ENCODE results near the gene OLR1. TPM values are rescaled to one million over a fixed set of nuclear protein-coding genes. Genes with fewer than 3 reads are reported as not detected.

OLR1 gene
- total RNA-seq, 1 experiment from 2014 or later: not detected

DNA sequence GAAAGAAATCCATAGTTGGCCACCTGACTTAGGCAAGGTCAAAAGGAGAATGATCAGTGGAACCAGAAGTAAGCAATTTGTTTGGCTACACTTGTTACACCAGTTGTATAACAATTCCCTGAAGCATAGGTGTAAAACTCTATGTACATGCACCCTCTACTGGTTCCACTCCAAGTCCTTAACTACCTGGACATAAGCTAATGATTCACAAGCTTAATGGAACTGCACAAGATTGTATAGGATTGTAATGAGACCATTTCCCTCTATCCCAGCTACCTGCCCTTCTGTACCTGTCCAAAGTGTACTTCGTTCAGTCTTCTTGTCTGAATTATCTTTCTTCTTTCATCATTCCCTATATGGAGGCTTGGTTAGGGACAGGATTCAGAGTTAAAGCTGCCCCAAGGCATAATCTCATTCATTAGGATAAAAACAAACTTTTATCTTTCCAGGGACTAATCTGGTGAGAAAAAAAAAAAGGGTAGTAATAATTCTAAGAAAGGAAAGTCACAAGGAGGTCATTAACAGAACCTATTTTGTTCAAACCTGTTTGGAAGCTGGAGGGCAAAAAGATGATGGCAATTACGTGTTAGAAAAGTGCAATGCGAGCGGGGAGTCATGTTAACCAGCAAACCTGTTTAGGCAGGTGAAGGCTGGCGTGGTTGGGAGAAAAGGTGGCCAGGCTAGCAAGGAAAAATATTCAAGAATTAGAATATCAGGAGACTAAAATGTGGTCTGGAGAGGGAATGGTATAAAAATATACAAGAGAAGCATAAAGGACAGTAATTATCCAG is 4.1 kb upstream of the OLR1 start:
- POLR2A ChIA-PET (ENCODE audit: low non-redundant PET): no interaction called here
- no peaks in the 10 kb centered on the region for H3K36me3 ChIP-seq (ENCODE audit: insufficient read depth, low read length, poor library complexity, severe bottlenecking)

GRCh38 chr12:10174986-10175614 is 3.2 kb upstream of the OLR1 start:
- BruUV-seq (replicated peaks): no TSS peak
- H3K4me3 ChIP-seq (ENCODE audit: low read depth, low read length, poor library complexity, severe bottlenecking): no peak overlapping the region
- H3K27ac ChIP-seq (ENCODE audit: low read depth, low read length, poor library complexity, severe bottlenecking): no peak overlapping the region
- ChIA-PET CTCF (no interaction called here), POLR2A (ENCODE audit: low non-redundant PET) (no interaction called here)
- DNase-seq (ENCODE audit: low spot score): no peak
- TF ChIP-seq CTCF (conservative IDR thresholded peaks at IDR 0.05; ENCODE audit: low read depth, low read length) (no peak), EZH2 (IDR thresholded peaks at IDR 0.05; ENCODE audit: borderline replicate concordance, low read depth, low read length, poor library complexity, severe bottlenecking) (no peak)
- no peaks in the 10 kb centered on the region for H3K4me1 ChIP-seq (ENCODE audit: insufficient read depth, low read length, poor library complexity, severe bottlenecking)
- H3K36me3 ChIP-seq (ENCODE audit: insufficient read depth, low read length, poor library complexity, severe bottlenecking): no peaks in the 10 kb centered on the region
- no peaks in the 10 kb centered on the region for H3K27me3 ChIP-seq (replicated peaks; ENCODE audit: insufficient read depth, low read depth, low read length, poor library complexity)
- no peaks in the 10 kb centered on the region for H3K9me3 ChIP-seq (ENCODE audit: low read depth, low read length, poor library complexity, severe bottlenecking)
- intact Hi-C loops (cut with micrococcal nuclease; ENCODE audit: unreplicated experiment): no loop called here

More for the DNA sequence above, 4.1 kb upstream of the OLR1 start:
- Histone ChIP-seq H3K27me3 (replicated peaks; ENCODE audit: insufficient read depth, low read depth, low read length, poor library complexity) (no peaks in the 10 kb centered on the region), H3K27ac (ENCODE audit: low read depth, low read length, poor library complexity, severe bottlenecking) (no peak overlapping the region), H3K9me3 (ENCODE audit: low read depth, low read length, poor library complexity, severe bottlenecking) (no peaks in the 10 kb centered on the region), H3K4me3 (ENCODE audit: low read depth, low read length, poor library complexity, severe bottlenecking) (no peak overlapping the region), H3K4me1 (ENCODE audit: insufficient read depth, low read length, poor library complexity, severe bottlenecking) (no peaks in the 10 kb centered on the region)
- intact Hi-C loops (cut with micrococcal nuclease; ENCODE audit: unreplicated experiment): no loop called here
- CTCF ChIA-PET: no interaction called here
- BruUV-seq (replicated peaks): no TSS peak
- no peak for DNase-seq (ENCODE audit: low spot score)
- TF ChIP-seq EZH2 (IDR thresholded peaks at IDR 0.05; ENCODE audit: borderline replicate concordance, low read depth, low read length, poor library complexity, severe bottlenecking): no peak
- TF ChIP-seq CTCF (conservative IDR thresholded peaks at IDR 0.05; ENCODE audit: low read depth, low read length): no peak

GRCh38 chr12:10170216-10170615 is 1.7 kb downstream of the OLR1 start:
- TF ChIP-seq CTCF (conservative IDR thresholded peaks at IDR 0.05; ENCODE audit: low read depth, low read length): no peak
- no peak for TF ChIP-seq EZH2 (IDR thresholded peaks at IDR 0.05; ENCODE audit: borderline replicate concordance, low read depth, low read length, poor library complexity, severe bottlenecking)
- H3K9me3 ChIP-seq (ENCODE audit: low read depth, low read length, poor library complexity, severe bottlenecking): no peaks in the 10 kb centered on the region
- DNase-seq (ENCODE audit: low spot score): no peak
- no peak overlapping the region for H3K27ac ChIP-seq (ENCODE audit: low read depth, low read length, poor library complexity, severe bottlenecking)
- POLR2A ChIA-PET (ENCODE audit: low non-redundant PET): no interaction called here
- no peaks in the 10 kb centered on the region for H3K4me1 ChIP-seq (ENCODE audit: insufficient read depth, low read length, poor library complexity, severe bottlenecking)
- CTCF ChIA-PET: no interaction called here
- H3K4me3 ChIP-seq (ENCODE audit: low read depth, low read length, poor library complexity, severe bottlenecking): no peak overlapping the region
- no peaks in the 10 kb centered on the region for H3K27me3 ChIP-seq (replicated peaks; ENCODE audit: insufficient read depth, low read depth, low read length, poor library complexity)
- no peaks in the 10 kb centered on the region for H3K36me3 ChIP-seq (ENCODE audit: insufficient read depth, low read length, poor library complexity, severe bottlenecking)
- intact Hi-C loops (cut with micrococcal nuclease; ENCODE audit: unreplicated experiment): no loop called here
- BruUV-seq (replicated peaks): no TSS peak
